ENCODE measurements around the gene IRAK3. TPM values are rescaled to one million over a fixed set of nuclear protein-coding genes. Genes with fewer than 3 reads are reported as not detected.
"Not testable (repeated sequence)": the region's sequence is repeated elsewhere in the genome, so short reads cannot be mapped to it uniquely, and the experiment has no call there.

IRAK3 gene
- total RNA-seq, 1 experiment from 2014 or later: 0.44 TPM

DNA sequence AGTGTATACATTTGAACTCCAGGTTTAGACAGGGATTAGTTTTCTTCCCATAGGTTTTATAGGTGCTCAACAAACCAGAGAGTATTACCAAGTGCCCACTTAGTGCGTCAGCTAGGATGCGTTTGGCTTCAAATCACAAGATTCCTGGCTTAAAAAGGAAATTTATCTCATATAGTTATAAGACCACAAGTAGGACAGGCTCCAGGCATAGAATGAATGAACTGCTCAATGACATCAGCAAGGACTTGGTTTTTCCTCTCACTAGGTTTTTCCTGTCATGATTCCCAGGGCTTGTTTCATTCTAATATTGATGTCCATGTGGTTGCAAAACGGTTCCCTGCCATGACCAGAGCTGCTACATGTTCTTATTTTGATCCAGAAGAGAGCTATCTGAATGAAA lies 6.1 kb upstream of the IRAK3 start:
- H4K20me1 ChIP-seq (ENCODE audit: control insufficient read depth, insufficient read depth, insufficient read length): no peaks in the 10 kb centered on the region
- no peaks in the 10 kb centered on the region for H3K4me1 Mint-ChIP-seq

DNA sequence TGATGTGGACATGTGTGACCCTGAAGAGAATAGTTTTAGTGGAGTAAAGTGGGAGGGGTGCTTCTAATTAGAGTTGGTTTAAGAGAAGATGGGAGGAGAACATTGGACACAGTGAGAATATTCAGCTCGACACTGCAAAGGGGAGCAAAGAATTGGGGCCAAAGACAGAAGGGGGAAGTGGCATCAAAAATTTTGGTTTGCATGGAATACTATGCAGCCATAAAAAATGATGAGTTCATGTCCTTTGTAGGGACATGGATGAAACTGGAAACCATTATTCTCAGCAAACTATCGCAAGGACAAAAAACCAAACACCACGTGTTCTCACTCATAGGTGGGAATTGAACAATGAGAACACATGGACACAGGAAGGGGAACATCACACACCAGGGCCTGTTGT lies 4.2 kb upstream of the IRAK3 start:
- H4K20me1 ChIP-seq (ENCODE audit: control insufficient read depth, insufficient read depth, insufficient read length): not testable (repeated sequence)

More for the DNA sequence above, 6.1 kb upstream of the IRAK3 start:
- no peak overlapping the region for H3K27ac ChIP-seq (ENCODE audit: insufficient read length, low read depth, low read length)
- no peaks in the 10 kb centered on the region for H3K9me3 ChIP-seq (ENCODE audit: control insufficient read depth, low read depth, low read length)
- Mint-ChIP-seq H3K9me3 (peaks cover 0 to 4% of the 10 kb centered on the region in 2 experiments; a peak in 2 of 5 replicates), H3K27ac (no peak overlapping the region), H3K36me3 (ENCODE audit: insufficient read depth in 1 of 3, low read depth in 3 of 3) (0 out of 7 replicates have a peak, but pooled peaks cover 0 to 5% (median 0%) of the 10 kb centered on the region in 3 experiments), H3K27me3 (ENCODE audit: low read depth) (peaks cover 36% of the 10 kb centered on the region), H3K4me3 (no peak overlapping the region)
- H3K56ac ChIP-seq (ENCODE audit: insufficient read length, low read depth, low read length): no peak overlapping the region
- H2BK20ac ChIP-seq (ENCODE audit: low read depth, low read length, poor library complexity, severe bottlenecking): no peak overlapping the region
- no CpG with 5 or more reads among the region's 3 CpGs for WGBS (ENCODE audit: extremely low coverage, insufficient read length, low lambda C conversion rate)
- no peak for DNase-seq
- H2BK12ac ChIP-seq (ENCODE audit: insufficient read length, low read depth, low read length): no peak overlapping the region
- H2AK5ac ChIP-seq (ENCODE audit: insufficient read length, low read length): no peak overlapping the region
- H2AFZ ChIP-seq (ENCODE audit: low read length): no peak overlapping the region
- no peak overlapping the region for H3T11ph ChIP-seq (ENCODE audit: low read length)
- no peak overlapping the region for H2BK120ac ChIP-seq (ENCODE audit: low read depth, low read length, poor library complexity, severe bottlenecking)
- no peak overlapping the region for H4K5ac ChIP-seq (ENCODE audit: insufficient read length, low read depth, low read length)
- H2BK15ac ChIP-seq (ENCODE audit: low read depth, low read length): no peak overlapping the region
- no peak overlapping the region for H3K4me2 ChIP-seq (ENCODE audit: insufficient read depth, insufficient read length, low read length)
- H3K9ac ChIP-seq (ENCODE audit: extremely low read depth, insufficient read length, low read length): no peak overlapping the region
- H4K8ac ChIP-seq (replicated peaks; ENCODE audit: insufficient read length, low read depth, low read length): no peak overlapping the region
- H3K4me1 ChIP-seq (ENCODE audit: insufficient read depth, low read length): no peaks in the 10 kb centered on the region
- H3K27me3 ChIP-seq (ENCODE audit: insufficient read depth, low read length): peaks cover 2% of the 10 kb centered on the region; the same call in 1 of the 2 replicates
- no peak overlapping the region for H3K4ac ChIP-seq (ENCODE audit: low read depth, low read length)
- H2BK5ac ChIP-seq (ENCODE audit: insufficient read length, low read length): no peak overlapping the region
- no peak overlapping the region for H4K91ac ChIP-seq (ENCODE audit: insufficient read length, low read depth, low read length)
- H3K18ac ChIP-seq (ENCODE audit: insufficient read length, low read depth, low read length): no peak overlapping the region
- H3K23me2 ChIP-seq (ENCODE audit: insufficient read length, low read depth, low read length, poor library complexity, severe bottlenecking): no peaks in the 10 kb centered on the region
- H3K14ac ChIP-seq (ENCODE audit: insufficient read depth, low read length): no peak overlapping the region
- H3K23ac ChIP-seq (ENCODE audit: insufficient read length, low read depth, low read length): no peak overlapping the region
- TF ChIP-seq, protein P1, sequence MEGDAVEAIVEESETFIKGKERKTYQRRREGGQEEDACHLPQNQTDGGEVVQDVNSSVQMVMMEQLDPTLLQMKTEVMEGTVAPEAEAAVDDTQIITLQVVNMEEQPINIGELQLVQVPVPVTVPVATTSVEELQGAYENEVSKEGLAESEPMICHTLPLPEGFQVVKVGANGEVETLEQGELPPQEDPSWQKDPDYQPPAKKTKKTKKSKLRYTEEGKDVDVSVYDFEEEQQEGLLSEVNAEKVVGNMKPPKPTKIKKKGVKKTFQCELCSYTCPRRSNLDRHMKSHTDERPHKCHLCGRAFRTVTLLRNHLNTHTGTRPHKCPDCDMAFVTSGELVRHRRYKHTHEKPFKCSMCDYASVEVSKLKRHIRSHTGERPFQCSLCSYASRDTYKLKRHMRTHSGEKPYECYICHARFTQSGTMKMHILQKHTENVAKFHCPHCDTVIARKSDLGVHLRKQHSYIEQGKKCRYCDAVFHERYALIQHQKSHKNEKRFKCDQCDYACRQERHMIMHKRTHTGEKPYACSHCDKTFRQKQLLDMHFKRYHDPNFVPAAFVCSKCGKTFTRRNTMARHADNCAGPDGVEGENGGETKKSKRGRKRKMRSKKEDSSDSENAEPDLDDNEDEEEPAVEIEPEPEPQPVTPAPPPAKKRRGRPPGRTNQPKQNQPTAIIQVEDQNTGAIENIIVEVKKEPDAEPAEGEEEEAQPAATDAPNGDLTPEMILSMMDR (conservative IDR thresholded peaks at IDR 0.05): no peak
- no peaks in the 10 kb centered on the region for H3K79me2 ChIP-seq (ENCODE audit: insufficient read depth, low read length)
- no peaks in the 10 kb centered on the region for H3K79me1 ChIP-seq (ENCODE audit: insufficient read depth, low read depth, low read length, poor library complexity, severe bottlenecking)

More for the DNA sequence above, 4.2 kb upstream of the IRAK3 start:
- H3K14ac ChIP-seq (ENCODE audit: insufficient read depth, low read length); H3K79me1 ChIP-seq (ENCODE audit: insufficient read depth, low read depth, low read length, poor library complexity, severe bottlenecking); H3T11ph ChIP-seq (ENCODE audit: low read length); H3K27ac Mint-ChIP-seq; H3K9me3 ChIP-seq (ENCODE audit: control insufficient read depth, low read depth, low read length); H3K4me1 ChIP-seq (ENCODE audit: insufficient read depth, low read length); H3K4me3 Mint-ChIP-seq; H4K91ac ChIP-seq (ENCODE audit: insufficient read length, low read depth, low read length); H3K36me3 Mint-ChIP-seq (ENCODE audit: insufficient read depth in 1 of 3, low read depth in 3 of 3); H4K5ac ChIP-seq (ENCODE audit: insufficient read length, low read depth, low read length); H3K23ac ChIP-seq (ENCODE audit: insufficient read length, low read depth, low read length); H2AK5ac ChIP-seq (ENCODE audit: insufficient read length, low read length); H2BK120ac ChIP-seq (ENCODE audit: low read depth, low read length, poor library complexity, severe bottlenecking); H3K27ac ChIP-seq (ENCODE audit: insufficient read length, low read depth, low read length); H4K8ac ChIP-seq (replicated peaks; ENCODE audit: insufficient read length, low read depth, low read length); H3K56ac ChIP-seq (ENCODE audit: insufficient read length, low read depth, low read length); H3K23me2 ChIP-seq (ENCODE audit: insufficient read length, low read depth, low read length, poor library complexity, severe bottlenecking); H3K4me1 Mint-ChIP-seq; DNase-seq; H2AFZ ChIP-seq (ENCODE audit: low read length); H3K79me2 ChIP-seq (ENCODE audit: insufficient read depth, low read length); H2BK5ac ChIP-seq (ENCODE audit: insufficient read length, low read length); H2BK20ac ChIP-seq (ENCODE audit: low read depth, low read length, poor library complexity, severe bottlenecking); H3K4ac ChIP-seq (ENCODE audit: low read depth, low read length); H3K18ac ChIP-seq (ENCODE audit: insufficient read length, low read depth, low read length); H3K4me2 ChIP-seq (ENCODE audit: insufficient read depth, insufficient read length, low read length); H2BK12ac ChIP-seq (ENCODE audit: insufficient read length, low read depth, low read length); H3K9ac ChIP-seq (ENCODE audit: extremely low read depth, insufficient read length, low read length); H2BK15ac ChIP-seq (ENCODE audit: low read depth, low read length); H3K9me3 Mint-ChIP-seq: not testable (repeated sequence)
- H3K27me3 ChIP-seq (ENCODE audit: insufficient read depth, low read length): peaks cover 14% of the 10 kb centered on the region; the same call in 1 of the 2 replicates
- no CpG with 5 or more reads among the region's 3 CpGs for WGBS (ENCODE audit: extremely low coverage, insufficient read length, low lambda C conversion rate)
- peaks cover 49% of the 10 kb centered on the region for H3K27me3 Mint-ChIP-seq (ENCODE audit: low read depth)
